HL-60 (cell line): ENCODE results near the gene FUT8.

Source experiments
- DNase-seq, 2 experiments: peaks; one replicate each; pipeline ENCODE4 v3.0.0-alpha.2; 2010 to 2020; ENCODE audit warnings: low read depth in 1 of 2, low spot score in 1 of 2
- H3K27ac ChIP-seq: fragments of 250-450 bp; sonication (Bioruptor Pico); replicated peaks from 2 replicates; pipeline ENCODE4 v1.5.1; 2020; ENCODE audit warnings: mild to moderate bottlenecking, moderate library complexity
- H3K27me3 ChIP-seq: fragments of 250-450 bp; sonication (Bioruptor Pico); 2 replicates; pipeline ENCODE4 v1.5.1; 2021; ENCODE audit warnings: mild to moderate bottlenecking, moderate library complexity; ENCODE audit not compliant: insufficient read depth, poor library complexity, severe bottlenecking
- H3K4me3 ChIP-seq: replicated peaks from 2 replicates; pipeline ENCODE4 v1.5.1; 2011; ENCODE audit warnings: mild to moderate bottlenecking, control low read depth, low read length; ENCODE audit not compliant: insufficient read depth
- CTCF ChIP-seq: IDR thresholded peaks from one replicate; pipeline ENCODE4 v1.5.1; 2011; ENCODE audit warnings: low read length, control low read depth, inconsistent platforms; ENCODE audit not compliant: insufficient read depth
- GABPA ChIP-seq: IDR thresholded peaks from 2 replicates; pipeline ENCODE4 v1.6.1; 2012; ENCODE audit warnings: low read depth
- POLR2AphosphoS5 ChIP-seq: IDR thresholded peaks from 2 replicates; pipeline ENCODE4 v1.6.1; 2012; ENCODE audit warnings: low read depth
- REST ChIP-seq: IDR thresholded peaks from 2 replicates; pipeline ENCODE4 v1.6.1; 2012; ENCODE audit warnings: low read depth; ENCODE audit not compliant: insufficient replicate concordance
- SPI1 ChIP-seq: IDR thresholded peaks from 2 replicates; pipeline ENCODE4 v1.6.1; 2012; ENCODE audit warnings: low read depth, mild to moderate bottlenecking, borderline replicate concordance

The FUT8 gene

GRCh38 chr14:65696801-65697200, 284.3 kb downstream of the FUT8 start:
- no peak for DNase-seq
- H3K27me3 ChIP-seq = no peaks in the 10 kb centered on the region
- TF ChIP-seq SPI1 (no peak), CTCF (no peak), REST (no peak), GABPA (no peak), POLR2AphosphoS5 (no peak)
- H3K4me3 ChIP-seq = no peak overlapping the region
- H3K27ac ChIP-seq = no peak overlapping the region

- TF ChIP-seq REST (no peak), POLR2AphosphoS5 (no peak), CTCF (no peak), SPI1 (no peak), GABPA (no peak)
- no peak for DNase-seq
- Histone ChIP-seq H3K27ac (no peak overlapping the region), H3K27me3 (no peaks in the 10 kb centered on the region), H3K4me3 (no peak overlapping the region)
Measured at GRCh38 chr14:65703521-65703920, 291.0 kb downstream of the FUT8 start.

- TF ChIP-seq GABPA (no peak), REST (no peak), SPI1 (no peak), POLR2AphosphoS5 (no peak), CTCF (no peak)
- DNase-seq = no peak
- Histone ChIP-seq H3K4me3 (no peak overlapping the region), H3K27me3 (no peaks in the 10 kb centered on the region), H3K27ac (no peak overlapping the region)
Measured at GRCh38 chr14:65703996-65704395, 291.5 kb downstream of the FUT8 start.
